D721Med (cell line): ENCODE data around the gene C7.

Experiments used
- DNase-seq: peaks from one replicate; pipeline ENCODE4 v3.0.0; 2011; ENCODE audit warnings: low spot score; ENCODE audit not compliant: insufficient read length
- FAIRE-seq: peaks from 2 replicates; lab custom pipeline; 2011; peaks lifted over from hg19 to GRCh38; lab: Jason Lieb, UNC
- TF ChIP-seq, protein P1 (sequence below): IDR thresholded peaks from 2 replicates; pipeline ENCODE4 v1.5.1; 2012; ENCODE audit warnings: mild to moderate bottlenecking, control low read depth; ENCODE audit not compliant: insufficient read depth; ENCODE audit errors: missing control alignments

The C7 gene

DNA sequence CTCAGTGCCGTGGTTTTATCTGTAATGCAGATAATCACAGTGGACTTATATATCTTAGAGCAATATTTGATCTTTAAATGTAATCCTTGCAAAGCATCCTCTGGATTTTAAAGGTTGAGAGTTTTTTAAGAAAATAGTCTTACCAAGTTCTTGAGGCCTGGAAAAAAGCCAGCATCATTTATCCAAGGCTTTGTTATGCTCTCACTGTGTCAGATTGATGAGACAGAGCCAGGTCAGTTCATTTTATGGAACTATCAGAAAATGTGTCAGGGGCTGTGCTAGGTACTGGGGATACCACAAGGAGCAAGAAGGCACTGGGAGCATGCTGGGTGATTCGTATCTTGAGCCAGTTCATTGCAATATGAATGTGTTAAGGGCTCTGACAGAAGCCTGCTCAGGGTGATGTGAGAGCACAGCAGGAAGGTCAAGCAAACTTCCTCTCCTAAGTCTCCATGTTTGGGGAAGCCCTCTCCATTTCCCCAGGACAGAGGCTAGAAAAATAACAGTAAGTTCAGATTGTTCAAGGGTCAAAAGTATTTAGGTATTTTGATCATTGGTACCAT is 19.7 kb downstream of the C7 start:
- DNase-seq: no peak
- no peak for FAIRE-seq
- TF ChIP-seq, protein P1, sequence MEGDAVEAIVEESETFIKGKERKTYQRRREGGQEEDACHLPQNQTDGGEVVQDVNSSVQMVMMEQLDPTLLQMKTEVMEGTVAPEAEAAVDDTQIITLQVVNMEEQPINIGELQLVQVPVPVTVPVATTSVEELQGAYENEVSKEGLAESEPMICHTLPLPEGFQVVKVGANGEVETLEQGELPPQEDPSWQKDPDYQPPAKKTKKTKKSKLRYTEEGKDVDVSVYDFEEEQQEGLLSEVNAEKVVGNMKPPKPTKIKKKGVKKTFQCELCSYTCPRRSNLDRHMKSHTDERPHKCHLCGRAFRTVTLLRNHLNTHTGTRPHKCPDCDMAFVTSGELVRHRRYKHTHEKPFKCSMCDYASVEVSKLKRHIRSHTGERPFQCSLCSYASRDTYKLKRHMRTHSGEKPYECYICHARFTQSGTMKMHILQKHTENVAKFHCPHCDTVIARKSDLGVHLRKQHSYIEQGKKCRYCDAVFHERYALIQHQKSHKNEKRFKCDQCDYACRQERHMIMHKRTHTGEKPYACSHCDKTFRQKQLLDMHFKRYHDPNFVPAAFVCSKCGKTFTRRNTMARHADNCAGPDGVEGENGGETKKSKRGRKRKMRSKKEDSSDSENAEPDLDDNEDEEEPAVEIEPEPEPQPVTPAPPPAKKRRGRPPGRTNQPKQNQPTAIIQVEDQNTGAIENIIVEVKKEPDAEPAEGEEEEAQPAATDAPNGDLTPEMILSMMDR: no peak

DNA sequence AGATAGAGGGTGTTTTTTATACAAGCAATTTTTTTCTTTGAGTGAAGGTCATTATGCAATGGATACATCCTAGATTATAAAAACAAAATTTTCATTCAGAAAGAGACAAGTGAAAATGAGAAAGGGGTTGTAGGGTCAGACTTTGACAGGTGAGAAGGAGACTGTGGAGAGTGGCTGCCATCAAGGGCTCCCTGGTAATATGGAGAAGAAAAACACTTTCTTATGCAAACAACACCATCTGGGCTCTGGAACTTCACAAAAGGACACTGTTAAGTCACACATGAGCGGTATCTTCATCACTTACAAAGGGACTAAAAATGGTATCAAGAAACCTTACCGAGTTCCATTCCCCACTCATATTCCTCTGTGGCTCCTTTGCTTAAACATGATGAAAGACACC is 23.5 kb downstream of the C7 start:
- TF ChIP-seq, protein P1: no peak
- no peak for FAIRE-seq
- no peak for DNase-seq

DNA sequence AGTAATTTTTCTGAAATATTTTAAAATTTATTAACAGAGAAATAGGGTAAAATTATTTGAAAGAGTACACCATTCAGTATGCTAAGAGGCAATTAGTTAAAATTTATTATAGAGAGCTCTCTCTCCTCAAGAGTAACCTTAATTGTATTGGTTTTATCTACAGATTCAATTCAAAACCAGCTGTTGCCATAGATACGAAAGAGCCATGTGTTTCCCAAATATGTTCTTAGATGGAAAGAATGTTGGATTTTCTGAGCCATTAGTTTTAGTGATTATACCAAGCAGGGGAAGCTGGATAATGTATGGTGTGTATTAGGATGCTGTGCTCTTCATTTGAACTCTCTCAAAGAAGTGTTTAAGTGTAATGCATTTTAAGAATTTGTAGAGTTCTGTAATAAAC is 27.8 kb downstream of the C7 start:
- FAIRE-seq (no peak), DNase-seq (no peak)
- TF ChIP-seq, protein P1: no peak

DNA sequence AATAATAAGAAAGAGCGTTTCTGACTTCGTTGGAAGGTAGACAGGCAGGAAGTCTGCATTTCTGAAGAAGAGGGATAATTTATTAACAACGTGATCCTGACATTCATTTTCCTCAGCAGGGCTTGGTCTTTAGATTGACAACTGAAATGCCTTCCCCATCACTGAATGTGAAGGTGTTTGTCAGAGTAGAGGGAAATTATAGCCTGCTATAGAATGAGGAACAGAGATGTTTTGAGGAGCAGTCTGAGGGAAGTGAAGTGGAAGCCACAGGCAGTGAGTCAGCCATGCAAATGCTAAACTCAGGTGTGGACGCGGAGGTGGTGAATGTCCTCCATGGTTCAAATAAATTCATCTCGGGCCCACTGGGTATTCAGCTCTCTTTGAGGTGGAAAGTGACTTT is 30.5 kb downstream of the C7 start:
- TF ChIP-seq, protein P1: no peak
- DNase-seq: no peak
- FAIRE-seq: no peak

DNA sequence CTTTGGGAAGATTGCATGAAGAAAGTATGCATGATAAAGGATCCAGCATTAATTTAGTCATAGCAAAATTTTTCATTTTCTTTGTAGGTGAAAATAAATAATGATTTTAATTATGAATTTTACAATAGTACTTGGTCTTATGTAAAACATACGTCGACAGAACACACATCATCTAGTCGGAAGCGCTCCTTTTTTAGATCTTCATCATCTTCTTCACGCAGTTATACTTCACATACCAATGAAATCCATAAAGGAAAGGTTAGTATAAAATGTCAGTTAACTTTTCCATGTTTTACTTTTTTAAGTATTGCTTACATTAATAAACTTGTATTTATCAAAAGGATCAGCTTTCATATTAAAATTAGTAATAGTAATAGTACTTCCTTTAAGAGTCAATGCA is 35.8 kb downstream of the C7 start:
- TF ChIP-seq, protein P1: no peak
- DNase-seq (no peak), FAIRE-seq (no peak)

DNA sequence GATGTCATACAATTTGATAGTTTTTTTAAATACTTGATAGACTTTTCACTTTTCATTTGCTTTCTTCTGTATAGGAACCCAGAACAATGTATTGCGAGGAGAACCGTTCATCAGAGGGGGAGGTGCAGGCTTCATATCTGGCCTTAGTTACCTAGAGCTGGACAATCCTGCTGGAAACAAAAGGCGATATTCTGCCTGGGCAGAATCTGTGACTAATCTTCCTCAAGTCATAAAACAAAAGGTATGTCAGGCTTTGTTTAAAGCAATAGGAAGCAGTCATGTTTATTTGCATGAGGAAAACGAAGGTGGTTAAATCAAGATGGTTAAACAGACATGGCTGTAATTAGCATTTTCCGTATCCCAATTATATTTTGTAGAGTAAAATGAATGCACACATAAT is 46.0 kb downstream of the C7 start:
- TF ChIP-seq, protein P1: no peak
- no peak for FAIRE-seq
- DNase-seq: no peak

DNA sequence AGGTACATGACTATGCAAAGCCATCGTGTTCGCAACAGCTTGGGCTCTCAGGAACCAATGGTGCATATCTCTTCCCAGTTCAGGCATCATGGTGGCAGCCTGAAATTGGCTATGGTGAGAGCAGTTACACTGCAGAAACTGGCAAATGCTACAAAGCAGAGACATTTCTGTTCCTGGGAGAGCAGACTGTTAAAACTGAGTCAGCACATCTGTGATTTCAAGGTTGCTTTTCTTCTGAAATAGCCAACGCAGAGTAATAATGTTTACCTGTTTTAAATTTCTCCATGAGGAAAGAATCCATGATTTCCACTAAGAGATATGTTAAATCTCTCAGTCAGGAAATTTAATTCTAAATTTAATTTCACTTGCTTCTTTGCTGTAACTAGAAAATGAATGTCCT is 47.8 kb downstream of the C7 start:
- TF ChIP-seq, protein P1: no peak
- no peak for FAIRE-seq
- no peak for DNase-seq
